Measurements from ENCODE around the gene RAB40C.
"Not testable (repeated sequence)": the region's sequence is repeated elsewhere in the genome, so short reads cannot be mapped to it uniquely, and the experiment has no call there.

Gene RAB40C

DNA sequence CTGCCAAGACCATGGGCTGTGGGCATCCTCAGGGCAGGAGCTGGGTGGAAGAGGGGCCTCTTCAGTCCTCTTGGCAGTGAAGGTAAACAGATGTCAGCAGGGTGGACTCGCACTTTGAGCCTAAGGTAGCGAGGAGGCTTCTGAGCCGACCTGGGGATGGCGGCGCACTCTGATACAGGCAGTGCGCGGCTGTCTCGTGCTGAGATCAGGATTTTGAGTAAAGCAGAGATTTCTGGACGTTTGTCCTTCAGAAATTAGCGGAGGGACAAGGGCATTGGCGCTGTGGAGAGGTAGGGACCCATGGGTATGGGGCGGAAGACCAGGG lies 6.8 kb downstream of the RAB40C start:
- DNase-seq (ENCODE audit: insufficient read length) (no peak), FAIRE-seq (no peak)
- TF ChIP-seq POLR2AphosphoS5 (IDR thresholded peaks at IDR 0.05; ENCODE audit: low read depth, low read length) (no peak), TAF1 (IDR thresholded peaks at IDR 0.05; ENCODE audit: borderline replicate concordance, low read depth, low read length) (no peak), POLR2A (IDR thresholded peaks at IDR 0.05; ENCODE audit: low read depth, low read length) (no peak)

DNA sequence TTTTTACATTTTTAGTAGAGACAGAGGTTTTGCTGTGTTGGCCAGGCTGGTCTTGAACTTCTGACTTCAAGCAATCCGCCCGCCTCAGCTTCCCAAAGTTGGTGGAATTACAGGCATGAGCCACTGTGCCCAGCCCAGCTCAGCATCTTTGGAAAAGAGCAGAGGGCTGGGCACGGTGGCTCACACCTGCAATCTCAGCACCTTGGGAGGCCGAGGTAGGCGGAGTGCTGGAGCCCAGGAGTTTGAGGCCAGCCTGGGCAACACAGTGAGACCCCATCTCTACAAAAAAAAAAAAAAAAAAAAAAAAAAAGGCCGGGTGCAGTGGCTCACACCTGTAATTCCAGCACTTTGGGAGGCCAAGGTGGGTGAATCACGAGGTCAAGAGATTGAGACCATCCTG lies 7.8 kb downstream of the RAB40C start:
- DNase-seq (ENCODE audit: insufficient read length); FAIRE-seq: not testable (repeated sequence)

DNA sequence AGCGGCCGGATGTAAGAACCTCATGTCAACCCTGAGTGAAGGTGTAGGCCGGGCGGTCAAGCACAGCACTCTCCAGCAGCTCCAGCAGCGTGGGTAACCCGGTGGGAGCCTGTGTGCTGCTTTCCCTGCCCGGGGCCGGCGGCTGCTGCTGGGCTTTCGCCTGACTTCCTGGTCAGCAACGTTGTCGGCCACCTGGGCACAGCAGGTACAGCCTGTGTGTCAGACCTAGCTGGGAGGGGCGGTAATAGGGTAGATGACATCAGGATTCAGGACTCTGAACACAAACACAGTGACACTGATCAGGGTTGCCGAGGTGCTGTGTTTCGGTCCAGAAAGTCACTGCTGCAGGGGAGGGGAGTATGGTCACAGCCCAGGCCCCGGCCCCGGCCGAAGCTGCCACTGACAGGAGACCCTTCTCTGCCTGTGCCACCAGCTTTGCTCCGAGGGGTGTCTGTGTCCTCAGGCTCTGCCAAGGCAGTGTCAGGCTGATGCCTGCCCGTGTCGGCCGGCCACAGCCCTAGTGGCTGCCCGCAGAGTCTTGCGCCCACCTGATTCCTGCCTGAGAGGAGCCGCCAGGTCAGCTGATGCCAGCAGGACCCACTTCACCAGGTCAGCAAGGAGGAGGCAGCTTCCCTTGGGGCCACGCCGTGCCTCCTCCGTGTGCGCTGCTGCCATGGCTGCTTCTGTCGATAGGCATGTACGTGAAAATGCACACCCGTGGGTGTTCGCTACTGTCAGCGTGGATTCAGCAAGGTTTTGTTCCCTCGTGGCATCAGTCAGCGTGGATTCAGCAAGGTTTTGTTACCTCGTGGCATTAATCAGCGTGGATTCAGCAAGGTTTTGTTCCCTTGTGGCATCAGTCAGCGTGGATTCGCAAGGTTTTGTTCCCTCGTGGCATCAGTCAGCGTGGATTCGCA lies 9.2 kb downstream of the RAB40C start:
- FAIRE-seq (no peak), DNase-seq (ENCODE audit: insufficient read length) (no peak)
- TF ChIP-seq POLR2A (IDR thresholded peaks at IDR 0.05; ENCODE audit: low read depth, low read length) (no peak), POLR2AphosphoS5 (IDR thresholded peaks at IDR 0.05; ENCODE audit: low read depth, low read length) (no peak), TAF1 (IDR thresholded peaks at IDR 0.05; ENCODE audit: borderline replicate concordance, low read depth, low read length) (no peak)

DNA sequence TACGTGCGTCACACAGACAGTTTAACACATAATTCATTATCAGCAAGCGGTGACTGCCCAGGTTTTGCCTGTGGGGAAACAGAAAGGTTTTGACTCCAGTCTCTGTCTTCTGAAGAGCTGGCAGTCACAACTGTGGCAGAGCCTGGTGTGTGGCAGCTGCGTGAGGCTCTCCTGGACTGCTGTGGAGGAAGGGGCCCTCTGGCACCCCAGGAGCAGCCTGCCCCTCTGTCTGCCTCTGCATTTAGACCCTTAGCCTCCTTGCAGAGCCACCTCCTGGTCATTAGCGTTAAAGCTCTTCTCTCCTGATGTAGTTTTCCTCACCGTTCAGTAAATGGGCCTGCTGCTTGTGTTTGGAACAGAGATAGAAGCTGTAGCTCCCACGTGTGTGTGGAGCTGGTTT lies 10.9 kb downstream of the RAB40C start:
- TF ChIP-seq POLR2AphosphoS5 (IDR thresholded peaks at IDR 0.05; ENCODE audit: low read depth, low read length) (no peak), POLR2A (IDR thresholded peaks at IDR 0.05; ENCODE audit: low read depth, low read length) (no peak), TAF1 (IDR thresholded peaks at IDR 0.05; ENCODE audit: borderline replicate concordance, low read depth, low read length) (no peak)
- no peak for DNase-seq (ENCODE audit: insufficient read length)
- FAIRE-seq, result no peak

DNA sequence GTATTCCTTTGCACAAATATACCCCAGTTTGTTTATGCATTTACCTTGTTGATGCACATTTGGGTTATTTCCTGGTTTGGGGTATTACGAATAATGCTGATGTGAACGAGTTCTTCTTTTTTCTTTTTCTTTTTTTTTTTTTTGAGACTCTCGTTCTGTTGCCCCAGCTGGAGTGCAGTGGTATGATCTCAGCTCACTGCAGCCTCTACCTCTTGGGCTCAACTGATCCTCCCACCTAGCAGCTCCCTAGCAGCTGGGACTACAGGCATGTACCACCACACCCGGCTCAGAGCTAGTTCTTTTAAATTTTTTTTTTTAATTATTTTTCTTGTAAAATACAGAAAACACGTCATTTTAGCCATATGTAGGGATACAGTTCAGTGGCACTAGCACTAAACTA lies 14.1 kb downstream of the RAB40C start:
- TF ChIP-seq POLR2A (IDR thresholded peaks at IDR 0.05; ENCODE audit: low read depth, low read length), result no peak
- DNase-seq (ENCODE audit: insufficient read length) (no peak), FAIRE-seq (no peak)

DNA sequence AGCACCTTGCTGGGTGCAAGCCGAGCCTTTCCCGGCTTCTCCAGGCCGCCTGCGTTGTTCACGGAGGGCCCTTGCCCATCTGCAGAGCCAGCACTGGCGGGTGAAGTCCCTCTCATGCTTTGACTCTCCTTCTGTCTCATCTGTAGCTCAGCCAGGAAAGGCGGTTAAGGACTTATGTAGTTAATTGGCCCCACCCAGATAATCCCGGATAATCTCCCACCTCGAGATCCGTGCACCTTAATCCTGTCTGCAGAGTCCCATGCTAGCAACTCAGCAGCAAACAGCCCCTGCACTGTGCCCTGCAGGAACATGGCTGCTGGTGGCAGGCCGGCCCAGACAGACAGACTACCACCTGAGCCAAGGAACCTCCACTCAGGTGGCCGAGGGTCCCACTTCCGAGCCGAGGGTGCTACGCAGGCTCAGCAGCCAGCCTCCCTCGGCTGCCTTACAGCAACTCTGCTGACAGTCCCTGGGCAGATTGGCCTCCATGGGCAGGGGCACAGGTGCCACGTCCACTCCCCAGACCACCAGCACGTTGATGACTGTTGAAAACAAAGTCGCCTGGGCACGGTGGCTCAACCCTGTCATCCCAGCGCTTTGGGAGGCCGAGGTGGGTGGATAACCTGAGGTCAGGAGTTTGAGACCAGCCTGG lies 16.9 kb downstream of the RAB40C start:
- TF ChIP-seq TAF1 (IDR thresholded peaks at IDR 0.05; ENCODE audit: borderline replicate concordance, low read depth, low read length) (no peak), POLR2AphosphoS5 (IDR thresholded peaks at IDR 0.05; ENCODE audit: low read depth, low read length) (no peak), POLR2A (IDR thresholded peaks at IDR 0.05; ENCODE audit: low read depth, low read length) (no peak)
- DNase-seq (ENCODE audit: insufficient read length) (no peak), FAIRE-seq (no peak)

DNA sequence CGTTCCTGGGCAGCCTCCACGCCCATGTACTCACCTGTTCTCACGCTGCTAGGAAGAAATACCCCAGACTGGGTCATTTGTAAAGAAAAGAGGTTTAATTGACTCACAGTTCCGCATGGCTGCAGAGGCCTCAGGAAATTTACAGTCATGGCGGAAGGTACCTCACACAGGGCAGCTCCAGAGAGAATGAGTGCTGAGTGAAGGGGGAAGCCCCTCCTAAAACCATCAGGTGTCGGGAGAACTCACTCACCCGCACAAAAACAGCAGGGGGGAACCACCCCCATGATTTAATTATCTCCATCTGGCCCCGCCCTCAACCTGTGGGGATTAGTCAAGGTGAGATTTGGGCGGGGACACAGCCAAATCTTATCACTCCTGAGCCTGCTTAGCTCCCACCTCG lies 18.2 kb downstream of the RAB40C start:
- no peak for TF ChIP-seq TAF1 (IDR thresholded peaks at IDR 0.05; ENCODE audit: borderline replicate concordance, low read depth, low read length)
- TF ChIP-seq POLR2AphosphoS5 (IDR thresholded peaks at IDR 0.05; ENCODE audit: low read depth, low read length), result no peak
- no peak for TF ChIP-seq POLR2A (IDR thresholded peaks at IDR 0.05; ENCODE audit: low read depth, low read length)
- no peak for DNase-seq (ENCODE audit: insufficient read length)
- no peak for FAIRE-seq

DNA sequence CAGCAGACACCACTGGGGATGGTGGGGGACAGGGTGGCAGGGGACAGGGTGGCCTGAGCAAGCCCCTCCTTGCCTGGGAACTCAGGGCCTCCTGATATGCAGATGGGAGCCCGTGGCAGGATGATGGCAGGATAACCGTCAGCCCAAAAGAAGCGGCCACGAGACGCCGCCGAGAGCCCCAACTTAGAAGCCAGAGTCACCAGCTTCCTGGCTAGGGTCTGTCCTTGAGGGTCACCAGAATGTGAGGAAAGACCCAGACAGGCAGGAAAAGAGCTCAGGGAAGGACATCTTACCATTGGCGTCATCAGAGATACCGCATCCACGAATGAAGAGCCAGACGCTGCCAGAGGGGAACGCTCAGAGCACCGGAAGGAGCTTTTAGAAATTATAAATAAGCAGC lies 19.4 kb downstream of the RAB40C start:
- FAIRE-seq (no peak), DNase-seq (ENCODE audit: insufficient read length) (no peak)
- TF ChIP-seq POLR2AphosphoS5 (IDR thresholded peaks at IDR 0.05; ENCODE audit: low read depth, low read length), result no peak
- TF ChIP-seq POLR2A (IDR thresholded peaks at IDR 0.05; ENCODE audit: low read depth, low read length), result no peak
- TF ChIP-seq TAF1 (IDR thresholded peaks at IDR 0.05; ENCODE audit: borderline replicate concordance, low read depth, low read length), result no peak

DNA sequence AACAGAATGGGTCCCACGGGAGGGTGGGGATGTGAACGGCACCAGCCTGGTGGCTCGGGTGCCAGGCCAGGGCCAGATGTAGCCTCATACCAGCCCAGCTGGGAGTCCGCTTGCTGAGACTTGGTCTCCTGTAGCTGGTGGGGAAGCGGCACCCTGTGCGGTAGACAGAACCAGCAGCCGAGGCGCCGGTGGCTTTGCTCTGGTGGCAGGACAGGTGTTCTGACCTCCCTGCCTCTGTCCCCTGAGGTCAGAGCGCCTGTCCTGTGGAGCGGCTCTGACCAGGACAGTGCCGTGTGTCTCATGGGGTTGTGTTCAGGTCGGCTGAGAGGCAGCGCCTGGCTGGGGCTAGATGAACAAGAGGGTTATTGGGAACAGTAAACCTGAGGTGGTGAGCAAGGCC lies 20.1 kb downstream of the RAB40C start:
- DNase-seq (ENCODE audit: insufficient read length), result no peak
- FAIRE-seq, result no peak
- TF ChIP-seq POLR2A (IDR thresholded peaks at IDR 0.05; ENCODE audit: low read depth, low read length) (no peak), POLR2AphosphoS5 (IDR thresholded peaks at IDR 0.05; ENCODE audit: low read depth, low read length) (no peak), TAF1 (IDR thresholded peaks at IDR 0.05; ENCODE audit: borderline replicate concordance, low read depth, low read length) (no peak)

DNA sequence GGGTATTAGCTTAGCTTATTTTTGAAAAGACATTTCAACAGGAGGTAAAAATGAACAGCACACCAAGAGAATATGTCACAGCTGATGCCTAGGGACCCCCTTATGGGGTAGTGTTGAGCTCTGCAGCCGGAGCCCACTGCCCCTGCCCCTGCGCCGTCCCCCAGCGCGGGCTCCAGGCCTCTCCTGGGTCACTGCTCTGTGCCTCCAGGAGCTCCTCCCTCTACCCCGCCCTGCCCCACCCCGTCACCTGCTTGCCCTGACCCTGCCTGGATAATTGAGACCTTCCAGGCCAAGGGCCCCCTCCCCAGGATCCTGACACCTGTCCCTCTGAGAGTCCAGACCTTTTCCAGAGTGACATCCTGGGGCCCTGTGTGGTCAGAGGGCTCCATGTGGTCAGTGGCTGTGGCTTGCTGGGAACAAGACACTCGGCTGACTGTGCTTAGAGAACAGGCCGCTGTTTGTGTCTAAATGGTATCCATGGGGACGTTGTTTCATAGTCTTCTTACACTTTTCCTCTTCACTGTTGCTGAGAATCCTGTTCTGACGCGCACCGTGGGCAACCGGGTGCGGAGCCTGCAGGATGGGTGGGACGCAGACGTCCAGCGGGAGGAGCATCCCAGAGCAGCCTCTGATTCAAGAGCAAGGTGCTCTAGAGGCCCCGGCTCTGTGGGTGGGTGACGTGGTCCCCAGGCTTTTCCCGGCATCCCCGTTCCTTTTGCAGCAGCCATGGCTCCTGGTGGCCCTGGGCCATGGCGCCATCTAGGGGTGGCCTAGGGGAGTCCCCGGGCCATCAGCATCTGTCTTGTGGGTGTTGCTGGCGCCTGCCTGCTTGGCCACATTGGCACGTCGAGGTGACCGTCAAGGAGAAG lies 20.9 kb downstream of the RAB40C start:
- no peak for TF ChIP-seq POLR2A (IDR thresholded peaks at IDR 0.05; ENCODE audit: low read depth, low read length)
- no peak for TF ChIP-seq TAF1 (IDR thresholded peaks at IDR 0.05; ENCODE audit: borderline replicate concordance, low read depth, low read length)
- no peak for TF ChIP-seq POLR2AphosphoS5 (IDR thresholded peaks at IDR 0.05; ENCODE audit: low read depth, low read length)
- FAIRE-seq (no peak), DNase-seq (ENCODE audit: insufficient read length) (no peak)

DNA sequence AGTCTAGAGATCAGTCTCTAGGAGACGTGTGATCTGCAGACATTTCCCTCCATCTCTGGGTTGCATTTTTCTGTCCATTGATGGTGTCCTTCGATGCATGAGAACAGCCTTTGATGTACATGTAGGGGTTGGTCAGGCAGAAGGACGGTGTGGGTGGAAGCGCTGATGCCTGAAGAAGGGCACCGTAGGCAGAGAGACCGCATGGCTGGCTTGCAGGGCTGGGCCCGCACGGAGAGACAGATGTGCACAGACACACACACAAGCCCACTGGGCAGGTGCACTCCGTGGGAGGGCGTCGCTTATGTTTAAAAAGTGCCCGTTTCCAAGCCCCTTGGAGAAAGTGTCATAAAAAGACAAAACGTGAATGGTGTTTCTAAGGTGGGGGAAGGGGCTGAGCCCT lies 25.3 kb downstream of the RAB40C start:
- peak; percentile 65 for FAIRE-seq
- TF ChIP-seq TAF1 (IDR thresholded peaks at IDR 0.05; ENCODE audit: borderline replicate concordance, low read depth, low read length) (no peak), POLR2AphosphoS5 (IDR thresholded peaks at IDR 0.05; ENCODE audit: low read depth, low read length) (no peak), POLR2A (IDR thresholded peaks at IDR 0.05; ENCODE audit: low read depth, low read length) (no peak)
- no peak for DNase-seq (ENCODE audit: insufficient read length)
